ENCODE data around the gene EXOC6.
A peak's percentile ranks its signal among the peaks of the same experiment; 100 is the strongest.

GRCh38 chr10:93062514-93063143, 214.3 kb downstream of the EXOC6 start:
- no peak for TF ChIP-seq EZH2 (IDR thresholded peaks at IDR 0.05; ENCODE audit: borderline replicate concordance, insufficient read depth, low read length, poor library complexity, severe bottlenecking)
- TF ChIP-seq CTCF (IDR thresholded peaks at IDR 0.05; ENCODE audit: poor library complexity, severe bottlenecking): peak; percentile 57
- TF ChIP-seq EP300 (conservative IDR thresholded peaks at IDR 0.05; ENCODE audit: poor library complexity, severe bottlenecking): no peak
- TF ChIP-seq REST (IDR thresholded peaks at IDR 0.05; ENCODE audit: borderline replicate concordance): no peak
- TF ChIP-seq MXI1 (conservative IDR thresholded peaks at IDR 0.05; ENCODE audit: poor library complexity, severe bottlenecking): no peak
- no peak for TF ChIP-seq TAF1 (IDR thresholded peaks at IDR 0.05; ENCODE audit: low read depth)

Data from neural cell (in vitro differentiated cells).